DOHH2 (cell line): ENCODE data around the gene PIRT.

Experiments used
- H3F3A ChIP-seq: fragments of 200-600 bp; sonication (generic), shearing (Covaris generic); 2 replicates; pipeline ENCODE4 v1.6.0; 2016; ENCODE audit warnings: antibody characterized with exemption, mild to moderate bottlenecking; ENCODE audit not compliant: control insufficient read depth, insufficient read depth
- H3K27ac ChIP-seq: fragments of 200-600 bp; sonication (generic); 2 replicates; pipeline ENCODE4 v1.5.1; 2014; ENCODE audit warnings: low read depth, mild to moderate bottlenecking, low read length, moderate library complexity
- H3K27me3 ChIP-seq: fragments of 200-600 bp; sonication (generic); 2 replicates; pipeline ENCODE4 v1.6.1; 2014; ENCODE audit warnings: mild to moderate bottlenecking, low read length, mixed read lengths; ENCODE audit not compliant: control insufficient read depth
- H3K36me3 ChIP-seq: fragments of 200-600 bp; sonication (generic); 2 replicates; pipeline ENCODE4 v1.6.1; 2014; ENCODE audit warnings: mild to moderate bottlenecking, low read length, moderate library complexity, mixed read lengths; ENCODE audit not compliant: control insufficient read depth
- H3K4me1 ChIP-seq: fragments of 200-600 bp; sonication (generic); 2 replicates; pipeline ENCODE4 v1.6.1; 2014; ENCODE audit warnings: mild to moderate bottlenecking, low read length, mixed read lengths; ENCODE audit not compliant: control insufficient read depth
- H3K4me2 ChIP-seq: fragments of 200-600 bp; sonication (generic); 2 replicates; pipeline ENCODE4 v1.6.0; 2014; ENCODE audit warnings: mild to moderate bottlenecking, low read length, moderate library complexity
- H3K4me3 ChIP-seq: fragments of 200-600 bp; sonication (generic); 2 replicates; pipeline ENCODE4 v1.5.1; 2014; ENCODE audit warnings: mild to moderate bottlenecking, low read length, mixed read lengths
- H3K79me2 ChIP-seq: fragments of 200-600 bp; sonication (generic); 2 replicates; pipeline ENCODE4 v1.6.1; 2014; ENCODE audit warnings: mild to moderate bottlenecking, low read length, mixed read lengths; ENCODE audit not compliant: control insufficient read depth
- H3K9me2 ChIP-seq: fragments of 200-600 bp; sonication (generic); replicated peaks from 2 replicates; pipeline ENCODE4 v1.6.1; 2014; ENCODE audit warnings: mild to moderate bottlenecking, low read length, mixed read lengths; ENCODE audit not compliant: control insufficient read depth
- H3K9me3 ChIP-seq: fragments of 200-600 bp; sonication (generic); 2 replicates; pipeline ENCODE4 v1.6.1; 2014; ENCODE audit warnings: antibody characterized with exemption, low read length, mixed read lengths; ENCODE audit not compliant: control insufficient read depth, insufficient read depth
- H4K20me1 ChIP-seq: fragments of 200-600 bp; sonication (generic); 2 replicates; pipeline ENCODE4 v1.6.0; 2014; ENCODE audit warnings: low read depth, mild to moderate bottlenecking, antibody characterized with exemption, low read length, moderate library complexity; ENCODE audit not compliant: control insufficient read depth, insufficient read depth
- EZH2phosphoT487 ChIP-seq: fragments of 200-600 bp; sonication (generic); IDR thresholded peaks from 2 replicates; pipeline ENCODE4 v1.6.1; 2017; ENCODE audit warnings: borderline replicate concordance, mild to moderate bottlenecking, antibody characterized with exemption, low read length, moderate library complexity, mixed read lengths
- TF ChIP-seq, protein P1 (sequence below): fragments of 200-600 bp; sonication (generic); IDR thresholded peaks from one replicate; pipeline ENCODE4 v1.5.1; 2014; ENCODE audit warnings: antibody characterized with exemption, mild to moderate bottlenecking, low read depth, low read length; ENCODE audit not compliant: poor library complexity, severe bottlenecking

The PIRT gene

DNA sequence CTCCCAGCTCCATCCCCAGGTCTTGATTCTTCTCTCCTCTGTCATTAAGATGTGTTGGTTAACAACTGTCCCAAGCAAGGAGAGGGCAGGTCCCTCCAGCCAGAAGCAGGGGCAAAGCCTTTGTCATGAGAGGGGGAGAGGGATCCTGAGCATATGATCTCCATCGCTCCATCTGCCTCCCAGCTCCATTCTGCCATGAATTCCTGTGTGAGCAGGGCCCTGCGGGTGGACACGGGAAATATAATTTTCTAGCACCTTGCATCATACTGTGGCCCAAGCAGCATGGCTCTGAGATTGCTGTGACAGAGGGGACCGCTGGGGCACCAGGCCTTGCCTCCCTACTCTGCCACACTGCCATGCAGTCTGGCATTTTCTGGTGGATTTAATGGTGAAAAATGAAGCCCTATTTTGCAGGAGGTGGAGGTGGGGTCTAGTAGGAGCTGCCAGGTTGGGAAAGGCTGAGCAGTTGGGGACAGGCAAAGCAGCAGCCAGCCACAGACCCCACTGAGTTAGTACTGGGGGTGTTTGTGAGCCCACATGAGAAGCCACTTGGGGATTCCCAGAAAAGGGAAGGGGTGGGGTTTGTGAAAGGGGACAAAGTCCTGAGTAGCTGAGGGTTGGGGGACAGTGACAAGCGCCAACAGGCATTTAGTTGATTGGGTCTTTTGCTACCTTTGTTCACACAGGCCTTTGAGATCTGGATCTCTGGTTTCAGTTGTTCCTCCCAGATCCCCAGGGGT, 50.4 kb downstream of the PIRT start:
- Histone ChIP-seq H3K9me3 (no peaks in the 10 kb centered on the region), H3K36me3 (no peaks in the 10 kb centered on the region), H3K27ac (no peak overlapping the region), H3K4me3 (no peak overlapping the region), H3K4me2 (no peak overlapping the region), H4K20me1 (no peaks in the 10 kb centered on the region), H3K4me1 (no peaks in the 10 kb centered on the region), H3F3A (no peaks in the 10 kb centered on the region), H3K79me2 (no peaks in the 10 kb centered on the region), H3K9me2 (no peaks in the 10 kb centered on the region), H3K27me3 (0 out of 2 replicates have a peak, but pooled peaks cover 3% of the 10 kb centered on the region)
- TF ChIP-seq, protein P1, sequence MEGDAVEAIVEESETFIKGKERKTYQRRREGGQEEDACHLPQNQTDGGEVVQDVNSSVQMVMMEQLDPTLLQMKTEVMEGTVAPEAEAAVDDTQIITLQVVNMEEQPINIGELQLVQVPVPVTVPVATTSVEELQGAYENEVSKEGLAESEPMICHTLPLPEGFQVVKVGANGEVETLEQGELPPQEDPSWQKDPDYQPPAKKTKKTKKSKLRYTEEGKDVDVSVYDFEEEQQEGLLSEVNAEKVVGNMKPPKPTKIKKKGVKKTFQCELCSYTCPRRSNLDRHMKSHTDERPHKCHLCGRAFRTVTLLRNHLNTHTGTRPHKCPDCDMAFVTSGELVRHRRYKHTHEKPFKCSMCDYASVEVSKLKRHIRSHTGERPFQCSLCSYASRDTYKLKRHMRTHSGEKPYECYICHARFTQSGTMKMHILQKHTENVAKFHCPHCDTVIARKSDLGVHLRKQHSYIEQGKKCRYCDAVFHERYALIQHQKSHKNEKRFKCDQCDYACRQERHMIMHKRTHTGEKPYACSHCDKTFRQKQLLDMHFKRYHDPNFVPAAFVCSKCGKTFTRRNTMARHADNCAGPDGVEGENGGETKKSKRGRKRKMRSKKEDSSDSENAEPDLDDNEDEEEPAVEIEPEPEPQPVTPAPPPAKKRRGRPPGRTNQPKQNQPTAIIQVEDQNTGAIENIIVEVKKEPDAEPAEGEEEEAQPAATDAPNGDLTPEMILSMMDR: no peak
- no peak for TF ChIP-seq EZH2phosphoT487

DNA sequence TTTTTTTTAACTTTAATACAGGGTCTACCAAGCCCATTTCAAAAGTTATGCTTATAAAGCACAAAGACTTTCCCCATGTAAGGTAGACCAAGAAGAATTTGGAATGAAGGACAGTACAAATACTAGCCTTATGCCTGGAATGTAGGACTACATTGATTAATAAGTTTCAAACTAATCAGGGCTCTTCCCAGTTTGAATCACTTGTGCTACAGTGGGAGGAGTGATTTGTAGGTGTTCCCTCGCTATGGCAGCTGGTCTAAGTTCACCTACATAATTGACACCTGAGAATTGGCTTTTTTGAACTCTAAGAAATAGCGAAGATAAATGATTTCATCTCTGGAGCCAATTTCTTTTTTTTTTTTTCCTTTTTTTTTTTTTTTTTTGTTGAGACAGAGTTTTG, 52.6 kb downstream of the PIRT start:
- no peak overlapping the region for H3K4me2 ChIP-seq
- no peaks in the 10 kb centered on the region for H4K20me1 ChIP-seq
- H3K9me3 ChIP-seq: no peaks in the 10 kb centered on the region
- no peaks in the 10 kb centered on the region for H3K4me1 ChIP-seq
- H3K27ac ChIP-seq: no peak overlapping the region
- no peaks in the 10 kb centered on the region for H3K79me2 ChIP-seq
- H3K27me3 ChIP-seq: no peaks in the 10 kb centered on the region
- H3K36me3 ChIP-seq: no peaks in the 10 kb centered on the region
- H3K9me2 ChIP-seq: no peaks in the 10 kb centered on the region
- H3F3A ChIP-seq: no peaks in the 10 kb centered on the region
- no peak overlapping the region for H3K4me3 ChIP-seq
- TF ChIP-seq EZH2phosphoT487: no peak
- TF ChIP-seq, protein P1: no peak

DNA sequence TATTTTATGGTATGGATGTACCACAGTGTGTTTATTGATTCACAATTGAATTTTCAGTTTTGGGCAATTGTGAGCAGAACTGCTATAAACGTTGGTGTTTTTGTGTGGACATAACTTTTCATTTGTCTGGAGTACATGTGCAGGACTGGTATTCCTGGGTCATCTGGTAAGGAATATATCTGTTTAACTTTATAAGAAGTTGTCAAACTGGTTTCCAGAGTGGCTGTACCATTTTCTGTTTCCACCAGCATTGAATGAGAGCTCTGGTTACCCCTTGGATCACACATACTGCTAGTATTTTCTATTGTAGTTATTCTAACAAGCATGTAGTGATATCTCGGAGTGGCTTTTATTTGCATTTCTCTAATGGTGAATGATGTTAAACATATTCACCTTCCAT, 58.3 kb downstream of the PIRT start:
- H3K36me3 ChIP-seq: no peaks in the 10 kb centered on the region
- H4K20me1 ChIP-seq: no peaks in the 10 kb centered on the region
- TF ChIP-seq EZH2phosphoT487: no peak
- TF ChIP-seq, protein P1: no peak
- H3K4me2 ChIP-seq: no peak overlapping the region
- H3K9me2 ChIP-seq: no peaks in the 10 kb centered on the region
- H3K4me3 ChIP-seq: no peak overlapping the region
- H3K27me3 ChIP-seq: no peaks in the 10 kb centered on the region
- no peak overlapping the region for H3K27ac ChIP-seq
- no peaks in the 10 kb centered on the region for H3F3A ChIP-seq
- no peaks in the 10 kb centered on the region for H3K9me3 ChIP-seq
- H3K4me1 ChIP-seq: no peaks in the 10 kb centered on the region
- no peaks in the 10 kb centered on the region for H3K79me2 ChIP-seq
